ENCODE measurements around the gene DNAJB7. TPM values are rescaled to one million over a fixed set of nuclear protein-coding genes. Genes with fewer than 3 reads are reported as not detected.

The DNAJB7 gene
- total and polyA plus RNA-seq, 2 of the 13 experiments (the other 11 are each of a cell fraction or from before 2014, with no cell fraction given) = not detected

DNA sequence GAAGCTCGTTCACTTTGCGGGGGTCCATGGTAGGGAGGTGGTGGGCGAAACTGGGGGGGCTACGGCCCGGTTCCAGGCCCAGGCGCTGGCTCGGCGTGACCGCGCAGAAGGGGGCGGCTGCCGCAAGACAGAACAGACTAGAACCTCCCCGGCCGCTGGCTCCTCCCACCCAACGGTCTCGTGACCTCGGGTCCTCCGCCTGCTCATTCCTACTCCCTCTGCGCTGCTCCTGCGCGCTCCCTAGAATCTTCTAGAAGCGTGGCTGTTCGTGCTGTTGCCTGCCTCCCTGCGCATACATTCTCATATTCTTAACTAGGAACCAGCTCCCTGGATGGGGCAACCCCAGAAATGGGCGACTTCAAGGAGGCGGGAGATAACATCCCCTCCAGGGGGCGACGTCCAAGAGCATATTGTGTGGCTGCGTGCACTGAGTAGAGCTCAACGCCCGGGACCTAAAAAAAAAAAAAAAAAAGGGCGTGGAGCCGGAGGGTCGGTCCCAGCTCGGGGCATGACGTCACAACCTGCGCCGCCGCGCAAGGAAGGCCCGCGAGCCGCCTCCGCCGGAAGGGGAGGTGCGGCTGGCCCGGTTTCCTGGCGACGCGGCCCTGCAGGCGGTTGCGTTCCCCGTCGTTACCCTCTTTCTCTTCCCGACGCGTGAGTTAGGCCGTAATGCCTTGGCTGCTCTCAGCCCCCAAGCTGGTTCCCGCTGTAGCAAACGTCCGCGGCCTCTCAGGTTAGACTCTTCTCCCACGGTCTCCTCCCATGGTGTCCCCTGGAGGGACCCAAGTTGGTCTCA, 5.2 kb downstream of the DNAJB7 start, which contains the start of the genes ST13 and XPNPEP3 (continued):
- TF ChIP-seq, protein P1, sequence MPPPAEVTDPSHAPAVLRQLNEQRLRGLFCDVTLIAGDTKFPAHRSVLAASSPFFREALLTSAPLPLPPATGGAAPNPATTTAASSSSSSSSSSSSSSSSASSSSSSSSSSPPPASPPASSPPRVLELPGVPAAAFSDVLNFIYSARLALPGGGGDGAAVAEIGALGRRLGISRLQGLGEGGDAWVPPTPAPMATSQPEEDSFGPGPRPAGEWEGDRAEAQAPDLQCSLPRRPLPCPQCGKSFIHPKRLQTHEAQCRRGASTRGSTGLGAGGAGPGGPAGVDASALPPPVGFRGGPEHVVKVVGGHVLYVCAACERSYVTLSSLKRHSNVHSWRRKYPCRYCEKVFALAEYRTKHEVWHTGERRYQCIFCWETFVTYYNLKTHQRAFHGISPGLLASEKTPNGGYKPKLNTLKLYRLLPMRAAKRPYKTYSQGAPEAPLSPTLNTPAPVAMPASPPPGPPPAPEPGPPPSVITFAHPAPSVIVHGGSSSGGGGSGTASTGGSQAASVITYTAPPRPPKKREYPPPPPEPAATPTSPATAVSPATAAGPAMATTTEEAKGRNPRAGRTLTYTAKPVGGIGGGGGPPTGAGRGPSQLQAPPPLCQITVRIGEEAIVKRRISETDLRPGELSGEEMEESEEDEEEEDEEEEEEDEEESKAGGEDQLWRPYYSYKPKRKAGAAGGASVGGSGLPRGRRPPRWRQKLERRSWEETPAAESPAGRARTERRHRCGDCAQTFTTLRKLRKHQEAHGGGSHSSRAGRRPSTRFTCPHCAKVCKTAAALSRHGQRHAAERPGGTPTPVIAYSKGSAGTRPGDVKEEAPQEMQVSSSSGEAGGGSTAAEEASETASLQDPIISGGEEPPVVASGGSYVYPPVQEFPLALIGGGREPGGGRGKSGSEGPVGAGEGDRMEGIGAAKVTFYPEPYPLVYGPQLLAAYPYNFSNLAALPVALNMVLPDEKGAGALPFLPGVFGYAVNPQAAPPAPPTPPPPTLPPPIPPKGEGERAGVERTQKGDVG (CRISPR knock-in tag; IDR thresholded peaks at IDR 0.05; ENCODE audit: borderline replicate concordance) = no peak; the same call in 1 of the 2 replicates
- TF ChIP-seq AGO2 (optimal IDR thresholded peaks at IDR 0.05; ENCODE audit: low read depth, low read length) = peak; percentile 32
- TF ChIP-seq ZNF350 (CRISPR knock-in tag; IDR thresholded peaks at IDR 0.05; ENCODE audit: borderline replicate concordance, low read depth) = peak; percentile 63
- TF ChIP-seq ZFYVE20 (CRISPR knock-in tag; IDR thresholded peaks at IDR 0.05; ENCODE audit: borderline replicate concordance, low read depth) = no peak
- TF ChIP-seq YEATS2 (CRISPR knock-in tag; IDR thresholded peaks at IDR 0.05; ENCODE audit: borderline replicate concordance) = peak; percentile 97
- no peak for TF ChIP-seq ATAD3A (CRISPR knock-in tag; IDR thresholded peaks at IDR 0.05)
- TF ChIP-seq EZH2 (conservative IDR thresholded peaks at IDR 0.05; ENCODE audit: low read depth, low read length) = no peak
- TF ChIP-seq, protein P2, sequence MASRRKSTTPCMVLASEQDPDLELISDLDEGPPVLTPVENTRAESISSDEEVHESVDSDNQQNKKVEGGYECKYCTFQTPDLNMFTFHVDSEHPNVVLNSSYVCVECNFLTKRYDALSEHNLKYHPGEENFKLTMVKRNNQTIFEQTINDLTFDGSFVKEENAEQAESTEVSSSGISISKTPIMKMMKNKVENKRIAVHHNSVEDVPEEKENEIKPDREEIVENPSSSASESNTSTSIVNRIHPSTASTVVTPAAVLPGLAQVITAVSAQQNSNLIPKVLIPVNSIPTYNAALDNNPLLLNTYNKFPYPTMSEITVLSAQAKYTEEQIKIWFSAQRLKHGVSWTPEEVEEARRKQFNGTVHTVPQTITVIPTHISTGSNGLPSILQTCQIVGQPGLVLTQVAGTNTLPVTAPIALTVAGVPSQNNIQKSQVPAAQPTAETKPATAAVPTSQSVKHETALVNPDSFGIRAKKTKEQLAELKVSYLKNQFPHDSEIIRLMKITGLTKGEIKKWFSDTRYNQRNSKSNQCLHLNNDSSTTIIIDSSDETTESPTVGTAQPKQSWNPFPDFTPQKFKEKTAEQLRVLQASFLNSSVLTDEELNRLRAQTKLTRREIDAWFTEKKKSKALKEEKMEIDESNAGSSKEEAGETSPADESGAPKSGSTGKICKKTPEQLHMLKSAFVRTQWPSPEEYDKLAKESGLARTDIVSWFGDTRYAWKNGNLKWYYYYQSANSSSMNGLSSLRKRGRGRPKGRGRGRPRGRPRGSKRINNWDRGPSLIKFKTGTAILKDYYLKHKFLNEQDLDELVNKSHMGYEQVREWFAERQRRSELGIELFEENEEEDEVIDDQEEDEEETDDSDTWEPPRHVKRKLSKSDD (CRISPR knock-in tag; IDR thresholded peaks at IDR 0.05; ENCODE audit: low read depth) = peak; percentile 71; the same call in 1 of the 2 replicates
- no peak for TF ChIP-seq ZSCAN12 (CRISPR knock-in tag; IDR thresholded peaks at IDR 0.05)
- TF ChIP-seq PHB2 (IDR thresholded peaks at IDR 0.05; ENCODE audit: partially characterized antibody) = no peak
- TF ChIP-seq PHF21A (CRISPR knock-in tag; IDR thresholded peaks at IDR 0.05) = peak; percentile 83; the same call in 1 of the 2 replicates
- TF ChIP-seq POGZ (CRISPR knock-in tag; IDR thresholded peaks at IDR 0.05) = peak; percentile 64
- peak; percentile 44; the same call in 1 of the 2 replicates for TF ChIP-seq ZBTB10 (CRISPR knock-in tag; IDR thresholded peaks at IDR 0.05; ENCODE audit: borderline replicate concordance)
- no peak for TF ChIP-seq FOXP1 (IDR thresholded peaks at IDR 0.05)
- no peak; the same call in 1 of the 2 replicates for TF ChIP-seq FOXP1 (CRISPR knock-in tag; IDR thresholded peaks at IDR 0.05)
- peak; percentile 49; the same call in 1 of the 2 replicates for TF ChIP-seq KLF11 (CRISPR knock-in tag; IDR thresholded peaks at IDR 0.05)
- TF ChIP-seq, protein P3, sequence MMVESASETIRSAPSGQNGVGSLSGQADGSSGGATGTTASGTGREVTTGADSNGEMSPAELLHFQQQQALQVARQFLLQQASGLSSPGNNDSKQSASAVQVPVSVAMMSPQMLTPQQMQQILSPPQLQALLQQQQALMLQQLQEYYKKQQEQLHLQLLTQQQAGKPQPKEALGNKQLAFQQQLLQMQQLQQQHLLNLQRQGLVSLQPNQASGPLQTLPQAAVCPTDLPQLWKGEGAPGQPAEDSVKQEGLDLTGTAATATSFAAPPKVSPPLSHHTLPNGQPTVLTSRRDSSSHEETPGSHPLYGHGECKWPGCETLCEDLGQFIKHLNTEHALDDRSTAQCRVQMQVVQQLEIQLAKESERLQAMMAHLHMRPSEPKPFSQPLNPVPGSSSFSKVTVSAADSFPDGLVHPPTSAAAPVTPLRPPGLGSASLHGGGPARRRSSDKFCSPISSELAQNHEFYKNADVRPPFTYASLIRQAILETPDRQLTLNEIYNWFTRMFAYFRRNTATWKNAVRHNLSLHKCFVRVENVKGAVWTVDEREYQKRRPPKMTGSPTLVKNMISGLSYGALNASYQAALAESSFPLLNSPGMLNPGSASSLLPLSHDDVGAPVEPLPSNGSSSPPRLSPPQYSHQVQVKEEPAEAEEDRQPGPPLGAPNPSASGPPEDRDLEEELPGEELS (CRISPR knock-in tag; IDR thresholded peaks at IDR 0.05) = peak; percentile 22; the same call in 1 of the 2 replicates

Measured in HepG2 (cell line).